HepG2 (cell line): ENCODE data around the gene SECTM1. TPM values are rescaled to one million over a fixed set of nuclear protein-coding genes. Genes with fewer than 3 reads are reported as not detected.

ENCODE experiments used
- BCL3 ChIP-seq: sonication (generic); formaldehyde crosslinking; IDR thresholded peaks from 2 replicates; pipeline ENCODE4 v1.5.1; 2020; ENCODE audit warnings: mild to moderate bottlenecking, missing genetic modification reagents, moderate library complexity
- CENPT ChIP-seq: sonication (generic); formaldehyde crosslinking; IDR thresholded peaks from 2 replicates; pipeline ENCODE4 v1.8.0; 2022; ENCODE audit warnings: low read depth, mild to moderate bottlenecking, moderate library complexity, missing genetic modification reagents
- DR1 ChIP-seq: sonication (generic); formaldehyde crosslinking; IDR thresholded peaks from 2 replicates; pipeline ENCODE4 v1.8.0; 2021; ENCODE audit warnings: mild to moderate bottlenecking, missing genetic modification reagents, inconsistent platforms
- ELF1 ChIP-seq: sonication (generic); formaldehyde crosslinking; IDR thresholded peaks from 2 replicates; pipeline ENCODE4 v1.4.0; 2020; ENCODE audit warnings: missing genetic modification reagents
- GFI1 ChIP-seq: sonication (generic); formaldehyde crosslinking; IDR thresholded peaks from 2 replicates; pipeline ENCODE4 v1.5.0; 2020; ENCODE audit warnings: missing genetic modification reagents, mild to moderate bottlenecking, borderline replicate concordance
- HNRNPL ChIP-seq: fragments of 200-400 bp; formaldehyde crosslinking; IDR thresholded peaks from 2 replicates; pipeline ENCODE4 v1.6.1; 2017; ENCODE audit warnings: mild to moderate bottlenecking, low read depth, low read length
- IRX3 ChIP-seq: sonication (generic); formaldehyde crosslinking; IDR thresholded peaks from 2 replicates; pipeline ENCODE4 v1.8.1; 2023; ENCODE audit warnings: mild to moderate bottlenecking, low read depth, missing genetic modification reagents, borderline replicate concordance
- KLF16 ChIP-seq, 2 experiments: sonication (generic) in 1 of 2; formaldehyde crosslinking in 1 of 2; IDR thresholded peaks; 2 replicates each; pipeline versions ENCODE4 v1.6.1 to v1.8.0; 2016 to 2023; ENCODE audit warnings: missing genetic modification reagents in 2 of 2, missing compliant biosample characterization in 1 of 2
- MIER3 ChIP-seq: IDR thresholded peaks from 2 replicates; pipeline ENCODE4 v1.6.1; 2016; ENCODE audit warnings: missing compliant biosample characterization, borderline replicate concordance
- SRSF9 ChIP-seq: fragments of 200-400 bp; formaldehyde crosslinking; IDR thresholded peaks from 2 replicates; pipeline ENCODE4 v1.6.1; 2018; ENCODE audit warnings: borderline replicate concordance, mild to moderate bottlenecking, low read depth, low read length; ENCODE audit not compliant: insufficient read depth, poor library complexity, severe bottlenecking
- TMF1 ChIP-seq: sonication (generic); formaldehyde crosslinking; IDR thresholded peaks from 2 replicates; pipeline ENCODE4 v1.8.1; 2022; ENCODE audit warnings: low read depth, missing genetic modification reagents
- ZBTB40 ChIP-seq, 2 experiments: fragments of 450-650 bp in 1 of 2; sonication (generic) in 1 of 2; formaldehyde crosslinking in 1 of 2; IDR thresholded peaks; 2 replicates each; pipeline versions ENCODE4 v1.6.1 to v1.8.0; 2016 to 2022; ENCODE audit warnings: antibody characterized with exemption in 1 of 2, mild to moderate bottlenecking in 1 of 2, missing genetic modification reagents in 1 of 2
- ZKSCAN1 ChIP-seq: fragments of 150-350 bp; IDR thresholded peaks from 2 replicates; pipeline ENCODE4 v1.6.1; 2014; ENCODE audit warnings: low read length
- ZNF33A ChIP-seq: sonication (generic); formaldehyde crosslinking; IDR thresholded peaks from 2 replicates; pipeline ENCODE4 v1.5.1; 2020; ENCODE audit warnings: missing genetic modification reagents, mild to moderate bottlenecking, moderate library complexity, borderline replicate concordance
- ZNF468 ChIP-seq: sonication (generic); formaldehyde crosslinking; IDR thresholded peaks from 2 replicates; pipeline ENCODE4 v1.8.0; 2022; ENCODE audit warnings: mild to moderate bottlenecking, moderate library complexity, missing genetic modification reagents
- ZNF530 ChIP-seq: sonication (generic); formaldehyde crosslinking; IDR thresholded peaks from 2 replicates; pipeline ENCODE4 v1.5.0; 2020; ENCODE audit warnings: low read depth, mild to moderate bottlenecking, missing genetic modification reagents
- polyA plus RNA-seq, 8 experiments: library from polyadenylated mRNA; depleted of rRNA in 3 of 8; stranded (reverse) in 7 of 8; unstranded in 1 of 8; fragments of >200 nt; fragmentation: Illumina TruSeq in 4 of 8; extraction: Trizol in 4 of 8; gene quantifications; 2 replicates each; pipeline versions ENCODE4 v1.2.1 to v1.2.3, GENCODE V29; 2011 to 2016; ENCODE audit warnings: low read depth in 4 of 8, missing spikeins in 1 of 8, mixed read lengths in 1 of 8; ENCODE audit not compliant: insufficient read depth in 1 of 8
- total RNA-seq, 5 experiments: library from RNA; depleted of rRNA; stranded (reverse); fragments of >200 nt; fragmentation: Illumina TruSeq; extraction: Trizol; gene quantifications; 2 replicates each; pipeline ENCODE4 v1.2.3, GENCODE V29; 2016; ENCODE audit warnings: low read depth in 1 of 5

SECTM1 gene
- total and polyA plus RNA-seq, 2 of the 13 experiments (the other 11 are each of a cell fraction or from before 2014, with no cell fraction given): 3.5 to 5.3 TPM

GRCh38 chr17:82346342-82347300 lies 13.1 kb upstream of the SECTM1 start (continued):
- no peak for TF ChIP-seq ZBTB40 (IDR thresholded peaks at IDR 0.05)
- peak; percentile 78 for TF ChIP-seq ZBTB40 (CRISPR knock-in tag; IDR thresholded peaks at IDR 0.05)
- TF ChIP-seq IRX3 (CRISPR knock-in tag): no peak; the same call in 1 of the 2 replicates
- TF ChIP-seq TMF1 (CRISPR knock-in tag): no peak
- TF ChIP-seq MIER3: peak; percentile 100
- TF ChIP-seq DR1: peak; percentile 51; the same call in 1 of the 2 replicates
- peak in 1 of 2 experiments; percentile 96; a peak in 2 of 4 replicates for TF ChIP-seq KLF16 (CRISPR knock-in tag; IDR thresholded peaks at IDR 0.05)
- TF ChIP-seq ZNF530 (CRISPR knock-in tag): no peak
- no peak for TF ChIP-seq ZNF33A (CRISPR knock-in tag)
- TF ChIP-seq ZNF468 (CRISPR knock-in tag): no peak
- no peak for TF ChIP-seq ZKSCAN1
- TF ChIP-seq ELF1 (CRISPR knock-in tag): peak; percentile 76
- TF ChIP-seq HNRNPL: peak; percentile 81
- TF ChIP-seq CENPT (CRISPR knock-in tag): no peak
- peak; percentile 83; the same call in 1 of the 2 replicates for TF ChIP-seq GFI1
- TF ChIP-seq SRSF9: no peak
- no peak for TF ChIP-seq BCL3 (CRISPR knock-in tag)
